ENCODE results near the gene DHX34.

The DHX34 gene

GRCh38 chr19:47313754-47314295, 35.3 kb upstream of the DHX34 start:
- H3K27ac Mint-ChIP-seq, result no peak overlapping the region
- H3K9me3 Mint-ChIP-seq, result no peaks in the 10 kb centered on the region
- no peaks in the 10 kb centered on the region for H3K4me1 Mint-ChIP-seq
- no peak overlapping the region for H3K4me3 Mint-ChIP-seq
- H3K27me3 Mint-ChIP-seq (ENCODE audit: low read depth), result peaks cover 21% of the 10 kb centered on the region
- no peaks in the 10 kb centered on the region for H3K36me3 Mint-ChIP-seq (ENCODE audit: low read depth)
- no peak for TF ChIP-seq CTCF (IDR thresholded peaks at IDR 0.05; ENCODE audit: unreplicated experiment in 3 of 3)

- no peaks in the 10 kb centered on the region for H3K36me3 Mint-ChIP-seq (ENCODE audit: low read depth)
- H3K4me1 Mint-ChIP-seq, result no peaks in the 10 kb centered on the region
- no peak overlapping the region for H3K4me3 Mint-ChIP-seq
- peaks cover 17% of the 10 kb centered on the region for H3K27me3 Mint-ChIP-seq (ENCODE audit: low read depth)
- H3K27ac Mint-ChIP-seq, result no peak overlapping the region
- no peak for TF ChIP-seq CTCF (IDR thresholded peaks at IDR 0.05; ENCODE audit: unreplicated experiment in 3 of 3)
- no peaks in the 10 kb centered on the region for H3K9me3 Mint-ChIP-seq
These were observed 33.8 kb upstream of the DHX34 start for GRCh38 chr19:47315125-47315821.

- H3K9me3 Mint-ChIP-seq, result no peaks in the 10 kb centered on the region
- no peak overlapping the region for H3K27ac Mint-ChIP-seq
- no peaks in the 10 kb centered on the region for H3K36me3 Mint-ChIP-seq (ENCODE audit: low read depth)
- peaks cover 24% of the 10 kb centered on the region for H3K27me3 Mint-ChIP-seq (ENCODE audit: low read depth)
- H3K4me3 Mint-ChIP-seq, result no peak overlapping the region
- no peak for TF ChIP-seq CTCF (IDR thresholded peaks at IDR 0.05; ENCODE audit: unreplicated experiment in 3 of 3)
- no peaks in the 10 kb centered on the region for H3K4me1 Mint-ChIP-seq
These were observed 32.6 kb upstream of the DHX34 start for GRCh38 chr19:47316513-47316912.

- TF ChIP-seq CTCF (IDR thresholded peaks at IDR 0.05; ENCODE audit: unreplicated experiment in 3 of 3), result no peak
- no peaks in the 10 kb centered on the region for H3K36me3 Mint-ChIP-seq (ENCODE audit: low read depth)
- H3K27ac Mint-ChIP-seq, result no peak overlapping the region
- no peak overlapping the region for H3K4me3 Mint-ChIP-seq
- H3K9me3 Mint-ChIP-seq, result no peaks in the 10 kb centered on the region
- H3K27me3 Mint-ChIP-seq (ENCODE audit: low read depth), result peaks cover 32% of the 10 kb centered on the region
- no peaks in the 10 kb centered on the region for H3K4me1 Mint-ChIP-seq
These were observed 28.9 kb upstream of the DHX34 start for GRCh38 chr19:47319923-47320871.

GRCh38 chr19:47321630-47322029, 27.5 kb upstream of the DHX34 start:
- peaks cover 33% of the 10 kb centered on the region for H3K27me3 Mint-ChIP-seq (ENCODE audit: low read depth)
- no peak overlapping the region for H3K27ac Mint-ChIP-seq
- TF ChIP-seq CTCF (IDR thresholded peaks at IDR 0.05; ENCODE audit: unreplicated experiment in 3 of 3), result no peak
- H3K4me1 Mint-ChIP-seq, result no peaks in the 10 kb centered on the region
- no peaks in the 10 kb centered on the region for H3K36me3 Mint-ChIP-seq (ENCODE audit: low read depth)
- no peak overlapping the region for H3K4me3 Mint-ChIP-seq
- H3K9me3 Mint-ChIP-seq, result no peaks in the 10 kb centered on the region

All from nephron (organoid).